Measurements from ENCODE around the gene SLC8A2. TPM values are rescaled to one million over a fixed set of nuclear protein-coding genes. Genes with fewer than 3 reads are reported as not detected.

Gene SLC8A2
- total and polyA plus RNA-seq, 2 of the 8 experiments (the other 6 are each of a cell fraction or from before 2014, with no cell fraction given): 7.3 to 12.4 TPM

DNA sequence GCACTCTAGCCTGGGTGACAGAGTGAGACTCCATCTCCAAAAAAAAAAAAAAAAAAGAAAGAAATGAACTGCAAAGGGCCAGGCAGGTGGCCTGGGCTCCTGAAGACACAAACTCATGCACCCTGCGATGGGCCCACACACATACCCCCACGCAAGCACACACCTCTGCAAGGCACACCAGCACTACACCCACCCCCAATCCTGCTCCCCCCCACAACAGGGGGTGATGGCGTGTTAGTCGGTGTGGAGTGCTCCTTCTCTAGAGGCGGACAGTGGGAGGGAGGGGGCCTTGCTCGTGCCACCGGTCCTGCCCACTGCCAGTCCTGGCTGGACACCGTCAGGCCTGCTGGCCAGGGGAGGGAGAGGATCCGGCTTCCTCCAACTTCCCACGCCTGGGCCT, 1.6 kb upstream of the SLC8A2 start (continued):
- TF ChIP-seq ATF3 (IDR thresholded peaks at IDR 0.05; ENCODE audit: insufficient read depth, low read depth, low read length) (no peak), NRF1 (IDR thresholded peaks at IDR 0.05; ENCODE audit: low read depth, low read length) (no peak), RFX5 (IDR thresholded peaks at IDR 0.05; ENCODE audit: borderline replicate concordance, low read depth, low read length) (no peak), ZNF274 (IDR thresholded peaks at IDR 0.05; ENCODE audit: borderline replicate concordance, extremely low read depth, low read length) (no peak), KDM1A (IDR thresholded peaks at IDR 0.05; ENCODE audit: borderline replicate concordance, low read length) (no peak), SP4 (IDR thresholded peaks at IDR 0.05; ENCODE audit: low read length) (no peak), HDAC2 (IDR thresholded peaks at IDR 0.05; ENCODE audit: borderline replicate concordance in 1 of 2, low read depth in 2 of 2, low read length in 2 of 2) (no peak), SRF (IDR thresholded peaks at IDR 0.05; ENCODE audit: low read depth, low read length) (no peak)
- TF ChIP-seq, protein P1, sequence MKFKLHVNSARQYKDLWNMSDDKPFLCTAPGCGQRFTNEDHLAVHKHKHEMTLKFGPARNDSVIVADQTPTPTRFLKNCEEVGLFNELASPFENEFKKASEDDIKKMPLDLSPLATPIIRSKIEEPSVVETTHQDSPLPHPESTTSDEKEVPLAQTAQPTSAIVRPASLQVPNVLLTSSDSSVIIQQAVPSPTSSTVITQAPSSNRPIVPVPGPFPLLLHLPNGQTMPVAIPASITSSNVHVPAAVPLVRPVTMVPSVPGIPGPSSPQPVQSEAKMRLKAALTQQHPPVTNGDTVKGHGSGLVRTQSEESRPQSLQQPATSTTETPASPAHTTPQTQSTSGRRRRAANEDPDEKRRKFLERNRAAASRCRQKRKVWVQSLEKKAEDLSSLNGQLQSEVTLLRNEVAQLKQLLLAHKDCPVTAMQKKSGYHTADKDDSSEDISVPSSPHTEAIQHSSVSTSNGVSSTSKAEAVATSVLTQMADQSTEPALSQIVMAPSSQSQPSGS (IDR thresholded peaks at IDR 0.05; ENCODE audit: low read length): no peak
